Measurements from ENCODE around the gene CFAP251. TPM values are rescaled to one million over a fixed set of nuclear protein-coding genes. Genes with fewer than 3 reads are reported as not detected.

CFAP251 gene
- total RNA-seq, 1 experiment from 2014 or later = 0.81 TPM

DNA sequence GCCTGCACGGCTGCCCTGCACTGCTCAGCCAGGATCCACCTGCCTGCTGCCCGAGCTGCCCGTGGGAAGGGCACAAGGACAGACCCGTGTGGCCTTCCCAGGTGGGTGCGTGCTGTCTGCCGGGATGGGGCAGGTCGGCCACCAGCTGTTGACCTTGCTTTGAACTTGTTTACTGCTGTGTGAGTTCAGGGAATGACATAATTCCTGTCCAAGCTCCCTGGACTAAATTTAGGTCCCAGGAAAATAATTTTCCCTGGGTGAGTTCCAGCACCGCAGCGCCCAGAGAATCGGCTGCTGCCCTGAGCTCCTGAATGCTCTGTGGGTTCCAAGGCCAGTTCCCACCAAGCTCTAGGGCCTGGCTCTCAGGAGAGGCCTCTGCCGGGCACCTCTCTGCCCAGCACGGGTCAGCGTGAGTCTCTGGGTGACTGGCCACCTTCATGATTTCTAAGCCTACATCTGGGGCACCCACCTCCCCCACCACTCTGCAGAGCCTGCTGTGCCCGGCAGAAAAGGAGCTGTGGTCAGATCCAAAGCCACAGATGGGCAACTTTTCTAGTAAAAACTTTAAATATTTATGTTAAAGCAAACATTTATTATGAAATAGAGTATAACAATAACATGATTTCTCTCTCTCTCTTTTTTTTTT, 133.0 kb downstream of the CFAP251 start:
- Histone ChIP-seq H3K4me2 (ENCODE audit: insufficient read depth, insufficient read length, low read length) (no peak overlapping the region), H2BK120ac (ENCODE audit: low read depth, low read length, poor library complexity, severe bottlenecking) (no peak overlapping the region), H4K91ac (ENCODE audit: insufficient read length, low read depth, low read length) (no peak overlapping the region), H2BK15ac (ENCODE audit: low read depth, low read length) (no peak overlapping the region), H4K20me1 (ENCODE audit: control insufficient read depth, insufficient read depth, insufficient read length) (no peaks in the 10 kb centered on the region), H4K5ac (ENCODE audit: insufficient read length, low read depth, low read length) (no peak overlapping the region), H3K23ac (ENCODE audit: insufficient read length, low read depth, low read length) (no peak overlapping the region), H3T11ph (ENCODE audit: low read length) (no peak overlapping the region), H3K79me2 (ENCODE audit: insufficient read depth, low read length) (no peaks in the 10 kb centered on the region), H2BK12ac (ENCODE audit: insufficient read length, low read depth, low read length) (no peak overlapping the region), H3K79me1 (ENCODE audit: insufficient read depth, low read depth, low read length, poor library complexity, severe bottlenecking) (no peaks in the 10 kb centered on the region), H3K27ac (ENCODE audit: insufficient read length, low read depth, low read length) (no peak overlapping the region), H2BK20ac (ENCODE audit: low read depth, low read length, poor library complexity, severe bottlenecking) (no peak overlapping the region), H3K27me3 (ENCODE audit: insufficient read depth, low read length) (no peaks in the 10 kb centered on the region), H3K9ac (ENCODE audit: extremely low read depth, insufficient read length, low read length) (no peak overlapping the region), H2BK5ac (ENCODE audit: insufficient read length, low read length) (no peak overlapping the region), H3K18ac (ENCODE audit: insufficient read length, low read depth, low read length) (no peak overlapping the region), H3K4ac (ENCODE audit: low read depth, low read length) (no peak overlapping the region), H2AK5ac (ENCODE audit: insufficient read length, low read length) (no peak overlapping the region), H3K9me3 (ENCODE audit: control insufficient read depth, low read depth, low read length) (no peaks in the 10 kb centered on the region), H3K14ac (ENCODE audit: insufficient read depth, low read length) (no peak overlapping the region), H2AFZ (ENCODE audit: low read length) (no peak overlapping the region), H3K23me2 (ENCODE audit: insufficient read length, low read depth, low read length, poor library complexity, severe bottlenecking) (no peaks in the 10 kb centered on the region), H3K4me1 (ENCODE audit: insufficient read depth, low read length) (no peaks in the 10 kb centered on the region), H4K8ac (replicated peaks; ENCODE audit: insufficient read length, low read depth, low read length) (no peak overlapping the region), H3K56ac (ENCODE audit: insufficient read length, low read depth, low read length) (no peak overlapping the region)
- H3K4me3 Mint-ChIP-seq = no peak overlapping the region
- TF ChIP-seq, protein P1, sequence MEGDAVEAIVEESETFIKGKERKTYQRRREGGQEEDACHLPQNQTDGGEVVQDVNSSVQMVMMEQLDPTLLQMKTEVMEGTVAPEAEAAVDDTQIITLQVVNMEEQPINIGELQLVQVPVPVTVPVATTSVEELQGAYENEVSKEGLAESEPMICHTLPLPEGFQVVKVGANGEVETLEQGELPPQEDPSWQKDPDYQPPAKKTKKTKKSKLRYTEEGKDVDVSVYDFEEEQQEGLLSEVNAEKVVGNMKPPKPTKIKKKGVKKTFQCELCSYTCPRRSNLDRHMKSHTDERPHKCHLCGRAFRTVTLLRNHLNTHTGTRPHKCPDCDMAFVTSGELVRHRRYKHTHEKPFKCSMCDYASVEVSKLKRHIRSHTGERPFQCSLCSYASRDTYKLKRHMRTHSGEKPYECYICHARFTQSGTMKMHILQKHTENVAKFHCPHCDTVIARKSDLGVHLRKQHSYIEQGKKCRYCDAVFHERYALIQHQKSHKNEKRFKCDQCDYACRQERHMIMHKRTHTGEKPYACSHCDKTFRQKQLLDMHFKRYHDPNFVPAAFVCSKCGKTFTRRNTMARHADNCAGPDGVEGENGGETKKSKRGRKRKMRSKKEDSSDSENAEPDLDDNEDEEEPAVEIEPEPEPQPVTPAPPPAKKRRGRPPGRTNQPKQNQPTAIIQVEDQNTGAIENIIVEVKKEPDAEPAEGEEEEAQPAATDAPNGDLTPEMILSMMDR (conservative IDR thresholded peaks at IDR 0.05) = no peak
- no peak overlapping the region; a peak in 1 of 7 replicates for H3K27ac Mint-ChIP-seq
- no peak for DNase-seq
- peaks cover 1 to 37% (median 37%) of the 10 kb centered on the region in 3 experiments; a peak in 6 of 7 replicates for H3K36me3 Mint-ChIP-seq (ENCODE audit: insufficient read depth in 1 of 3, low read depth in 3 of 3)
- no peaks in the 10 kb centered on the region; the same call in 1 of the 2 replicates for H3K27me3 Mint-ChIP-seq (ENCODE audit: low read depth)
- peaks cover 0 to 4% of the 10 kb centered on the region in 2 experiments; a peak in 3 of 4 replicates for H3K4me1 Mint-ChIP-seq
- WGBS (ENCODE audit: extremely low coverage, insufficient read length, low lambda C conversion rate) = no CpG with 5 or more reads among the region's 14 CpGs
- no peaks in the 10 kb centered on the region for H3K9me3 Mint-ChIP-seq

Data from H9 (cell line).